ENCODE measurements around the gene SRGAP2C. TPM values are rescaled to one million over a fixed set of nuclear protein-coding genes. Genes with fewer than 3 reads are reported as not detected.
"Not testable (repeated sequence)": the region's sequence is repeated elsewhere in the genome, so short reads cannot be mapped to it uniquely, and the experiment has no call there.

SRGAP2C gene
- total RNA-seq, 3 donors from 2014 or later (not counting 1 experiment from before 2014, with no cell fraction given), result 12.0 to 24.0 (median 17.5) TPM

- H3K4me1 ChIP-seq (ENCODE audit: control insufficient read depth, insufficient read depth, low read length); intact Hi-C loops (cut with micrococcal nuclease); H3K36me3 ChIP-seq (ENCODE audit: control insufficient read depth, insufficient read depth, low read length); H3K4me1 Mint-ChIP-seq; H3K4me3 ChIP-seq (ENCODE audit: low read length); H3K27me3 Mint-ChIP-seq (ENCODE audit: low read depth in 2 of 2); H3K27ac Mint-ChIP-seq; DNase-seq; H3K9me3 ChIP-seq (ENCODE audit: control insufficient read depth, insufficient read depth, low read length); H3K27ac ChIP-seq (ENCODE audit: low read length); H3K4me3 Mint-ChIP-seq; H3K9me3 Mint-ChIP-seq; H3K36me3 Mint-ChIP-seq; H3K27me3 ChIP-seq (ENCODE audit: control insufficient read depth, insufficient read depth, low read length): not testable (repeated sequence)
- no CpG with 5 or more reads among the region's 7 CpGs for WGBS (ENCODE audit: insufficient coverage)
- peak in 2 of 3 donors; percentile 18 to 53 for ATAC-seq
Observed at GRCh38 chr1:121361451-121362233, 176.9 kb downstream of the SRGAP2C start.

- H3K36me3 Mint-ChIP-seq; H3K4me1 ChIP-seq (ENCODE audit: control insufficient read depth, insufficient read depth, low read length); H3K4me1 Mint-ChIP-seq; H3K9me3 Mint-ChIP-seq; H3K27ac ChIP-seq (ENCODE audit: low read length); H3K36me3 ChIP-seq (ENCODE audit: control insufficient read depth, insufficient read depth, low read length); H3K27me3 ChIP-seq (ENCODE audit: control insufficient read depth, insufficient read depth, low read length); H3K4me3 Mint-ChIP-seq; intact Hi-C loops (cut with micrococcal nuclease); H3K27me3 Mint-ChIP-seq (ENCODE audit: low read depth in 2 of 2); H3K4me3 ChIP-seq (ENCODE audit: low read length); H3K9me3 ChIP-seq (ENCODE audit: control insufficient read depth, insufficient read depth, low read length): not testable (repeated sequence)
- ATAC-seq (peak; percentile 68 to 73 (median 69)), DNase-seq (peak in 1 of 2 donors; percentile 15)
- H3K27ac Mint-ChIP-seq, result peak overlapping the region in 1 of 2 donors; percentile 56
- WGBS (ENCODE audit: insufficient coverage), result no CpG with 5 or more reads among the region's 4 CpGs
Observed at GRCh38 chr1:121362234-121362883, 177.6 kb downstream of the SRGAP2C start.

- DNase-seq; H3K27me3 ChIP-seq (ENCODE audit: control insufficient read depth, insufficient read depth, low read length); intact Hi-C loops (cut with micrococcal nuclease); H3K27me3 Mint-ChIP-seq (ENCODE audit: low read depth in 2 of 2); H3K4me3 Mint-ChIP-seq; H3K27ac Mint-ChIP-seq; H3K36me3 Mint-ChIP-seq; H3K4me3 ChIP-seq (ENCODE audit: low read length); H3K4me1 ChIP-seq (ENCODE audit: control insufficient read depth, insufficient read depth, low read length); ATAC-seq; H3K9me3 Mint-ChIP-seq; H3K27ac ChIP-seq (ENCODE audit: low read length); H3K4me1 Mint-ChIP-seq; H3K36me3 ChIP-seq (ENCODE audit: control insufficient read depth, insufficient read depth, low read length); H3K9me3 ChIP-seq (ENCODE audit: control insufficient read depth, insufficient read depth, low read length): not testable (repeated sequence)
- no CpG with 5 or more reads among the region's 6 CpGs for WGBS (ENCODE audit: insufficient coverage)
Observed at GRCh38 chr1:121365316-121365715, 180.5 kb downstream of the SRGAP2C start.

GRCh38 chr1:121365723-121366122, 180.9 kb downstream of the SRGAP2C start:
- H3K27ac ChIP-seq (ENCODE audit: low read length); H3K27ac Mint-ChIP-seq; intact Hi-C loops (cut with micrococcal nuclease); H3K4me1 ChIP-seq (ENCODE audit: control insufficient read depth, insufficient read depth, low read length); H3K9me3 ChIP-seq (ENCODE audit: control insufficient read depth, insufficient read depth, low read length); H3K4me3 ChIP-seq (ENCODE audit: low read length); H3K4me1 Mint-ChIP-seq; H3K4me3 Mint-ChIP-seq; H3K27me3 Mint-ChIP-seq (ENCODE audit: low read depth in 2 of 2); H3K27me3 ChIP-seq (ENCODE audit: control insufficient read depth, insufficient read depth, low read length); H3K9me3 Mint-ChIP-seq; H3K36me3 Mint-ChIP-seq; H3K36me3 ChIP-seq (ENCODE audit: control insufficient read depth, insufficient read depth, low read length): not testable (repeated sequence)
- DNase-seq (peak; percentile 42 to 45), ATAC-seq (peak; percentile 70 to 85 (median 81))
- WGBS (ENCODE audit: insufficient coverage), result 69% methylated on average over 2 of the region's 6 CpGs

- H3K27me3 ChIP-seq (ENCODE audit: control insufficient read depth, insufficient read depth, low read length); H3K4me3 ChIP-seq (ENCODE audit: low read length); H3K27me3 Mint-ChIP-seq (ENCODE audit: low read depth in 2 of 2); H3K36me3 Mint-ChIP-seq; H3K36me3 ChIP-seq (ENCODE audit: control insufficient read depth, insufficient read depth, low read length); H3K9me3 ChIP-seq (ENCODE audit: control insufficient read depth, insufficient read depth, low read length); ATAC-seq; H3K4me3 Mint-ChIP-seq; H3K27ac ChIP-seq (ENCODE audit: low read length); H3K27ac Mint-ChIP-seq; intact Hi-C loops (cut with micrococcal nuclease); DNase-seq; H3K4me1 ChIP-seq (ENCODE audit: control insufficient read depth, insufficient read depth, low read length); H3K9me3 Mint-ChIP-seq; H3K4me1 Mint-ChIP-seq: not testable (repeated sequence)
- no CpG with 5 or more reads among the region's 3 CpGs for WGBS (ENCODE audit: insufficient coverage)
Observed at GRCh38 chr1:121366171-121366570, 181.4 kb downstream of the SRGAP2C start.

GRCh38 chr1:121368910-121369309, 184.1 kb downstream of the SRGAP2C start:
- H3K27ac Mint-ChIP-seq; ATAC-seq; H3K4me3 ChIP-seq (ENCODE audit: low read length); intact Hi-C loops (cut with micrococcal nuclease); H3K36me3 Mint-ChIP-seq; H3K9me3 Mint-ChIP-seq; H3K36me3 ChIP-seq (ENCODE audit: control insufficient read depth, insufficient read depth, low read length); H3K27me3 Mint-ChIP-seq (ENCODE audit: low read depth in 2 of 2); DNase-seq; H3K27me3 ChIP-seq (ENCODE audit: control insufficient read depth, insufficient read depth, low read length); H3K4me1 Mint-ChIP-seq; H3K9me3 ChIP-seq (ENCODE audit: control insufficient read depth, insufficient read depth, low read length); H3K27ac ChIP-seq (ENCODE audit: low read length); H3K4me3 Mint-ChIP-seq; H3K4me1 ChIP-seq (ENCODE audit: control insufficient read depth, insufficient read depth, low read length): not testable (repeated sequence)
- no CpG with 5 or more reads among the region's 5 CpGs for whole genome bisulfite sequencing (ENCODE audit: insufficient coverage)

GRCh38 chr1:121369959-121370358, 185.2 kb downstream of the SRGAP2C start:
- H3K27me3 ChIP-seq (ENCODE audit: control insufficient read depth, insufficient read depth, low read length); H3K4me1 ChIP-seq (ENCODE audit: control insufficient read depth, insufficient read depth, low read length); H3K27ac ChIP-seq (ENCODE audit: low read length); H3K36me3 Mint-ChIP-seq; H3K4me1 Mint-ChIP-seq; H3K9me3 Mint-ChIP-seq; H3K27me3 Mint-ChIP-seq (ENCODE audit: low read depth in 2 of 2); DNase-seq; H3K9me3 ChIP-seq (ENCODE audit: control insufficient read depth, insufficient read depth, low read length); H3K36me3 ChIP-seq (ENCODE audit: control insufficient read depth, insufficient read depth, low read length); H3K4me3 Mint-ChIP-seq; H3K27ac Mint-ChIP-seq; intact Hi-C loops (cut with micrococcal nuclease); ATAC-seq; H3K4me3 ChIP-seq (ENCODE audit: low read length): not testable (repeated sequence)
- no CpG with 5 or more reads among the region's 2 CpGs for WGBS (ENCODE audit: insufficient coverage)
